Spleen (tissue), 7 donors: ENCODE data around the gene SLC2A2.

Experiments used
- POLR2A ChIP-seq, 3 donors: fragments of 450-650 bp; IDR thresholded peaks; one replicate each; pipeline ENCODE4 v1.5.1; 2017; ENCODE audit warnings: antibody characterized with exemption in 3 of 3, mild to moderate bottlenecking in 1 of 3
- POLR2AphosphoS5 ChIP-seq, 3 donors: sonication (generic); formaldehyde crosslinking; IDR thresholded peaks; one replicate each; pipeline ENCODE4 v1.5.1; 2017; ENCODE audit warnings: antibody characterized with exemption in 3 of 3
- TF ChIP-seq, protein P1 (sequence below), 11 experiments: fragments of 200-600 bp in 7 of 11; fragments of 450-650 bp in 4 of 11; sonication (generic) in 4 of 11; IDR thresholded peaks in 8 of 11; conservative IDR thresholded peaks in 3 of 11; 1 replicate in 7 of 11; 2 replicates in 4 of 11; pipeline versions ENCODE4 v1.4.0 to v1.8.0; 2016 to 2021; ENCODE audit warnings: antibody characterized with exemption in 11 of 11, inconsistent platforms in 4 of 11, mild to moderate bottlenecking in 1 of 11
- donor health status: DM: no; HTN: no; CAD: no; lungs with moderate emphysema.
- donor health status: DM: no; HTN: no; CAD: no.
- donor health status: DM: no; HTN: no; CAD: no.

DNA sequence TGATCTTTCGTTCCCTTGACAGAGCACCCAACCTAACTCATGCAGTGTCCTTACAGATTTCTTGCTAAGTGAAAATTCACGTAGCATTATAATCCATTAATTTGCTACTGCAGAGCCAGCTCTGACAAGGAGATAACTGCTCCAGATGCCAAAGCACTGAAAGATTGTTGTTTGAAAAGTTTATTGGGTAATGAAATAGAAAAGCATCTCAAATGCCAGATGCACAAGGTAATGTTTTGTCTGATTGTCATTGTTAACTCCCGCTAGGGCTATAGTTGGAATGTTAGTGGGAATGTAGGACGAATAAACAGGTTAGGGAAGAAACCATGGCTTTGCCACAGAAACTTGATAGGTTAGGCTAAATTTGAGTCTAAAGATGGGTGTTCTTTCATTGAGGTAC lies 20.2 kb upstream of the SLC2A2 start:
- TF ChIP-seq POLR2AphosphoS5 (IDR thresholded peaks at IDR 0.05) (no peak), POLR2A (IDR thresholded peaks at IDR 0.05) (no peak)
- TF ChIP-seq, protein P1, sequence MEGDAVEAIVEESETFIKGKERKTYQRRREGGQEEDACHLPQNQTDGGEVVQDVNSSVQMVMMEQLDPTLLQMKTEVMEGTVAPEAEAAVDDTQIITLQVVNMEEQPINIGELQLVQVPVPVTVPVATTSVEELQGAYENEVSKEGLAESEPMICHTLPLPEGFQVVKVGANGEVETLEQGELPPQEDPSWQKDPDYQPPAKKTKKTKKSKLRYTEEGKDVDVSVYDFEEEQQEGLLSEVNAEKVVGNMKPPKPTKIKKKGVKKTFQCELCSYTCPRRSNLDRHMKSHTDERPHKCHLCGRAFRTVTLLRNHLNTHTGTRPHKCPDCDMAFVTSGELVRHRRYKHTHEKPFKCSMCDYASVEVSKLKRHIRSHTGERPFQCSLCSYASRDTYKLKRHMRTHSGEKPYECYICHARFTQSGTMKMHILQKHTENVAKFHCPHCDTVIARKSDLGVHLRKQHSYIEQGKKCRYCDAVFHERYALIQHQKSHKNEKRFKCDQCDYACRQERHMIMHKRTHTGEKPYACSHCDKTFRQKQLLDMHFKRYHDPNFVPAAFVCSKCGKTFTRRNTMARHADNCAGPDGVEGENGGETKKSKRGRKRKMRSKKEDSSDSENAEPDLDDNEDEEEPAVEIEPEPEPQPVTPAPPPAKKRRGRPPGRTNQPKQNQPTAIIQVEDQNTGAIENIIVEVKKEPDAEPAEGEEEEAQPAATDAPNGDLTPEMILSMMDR (IDR thresholded peaks at IDR 0.05 in 8 of 11, conservative IDR thresholded peaks at IDR 0.05 in 3 of 11): no peak
